Panc1 (cell line): ENCODE measurements around the gene MAST4. TPM values are rescaled to one million over a fixed set of nuclear protein-coding genes. Genes with fewer than 3 reads are reported as not detected.

ENCODE experiments used
- ATAC-seq: fragments of 200-7000 bp; cut with Tn5 transposase; 2 replicates; pipeline ENCODE4 v1.9.1; 2020; ENCODE audit warnings: mild to moderate bottlenecking, moderate library complexity
- BruUV-seq: library from RNA; stranded (reverse); fragments of 400-500 nt; replicated peaks from 2 replicates; lab custom pipeline; 2021; lab: Mats Ljungman, UMichigan
- CTCF ChIA-PET: fragments of 300-600 bp; sonication (Branson Sonifier 250); formaldehyde crosslinking; loops from one replicate; lab custom pipeline; 2022; ENCODE audit warnings: antibody characterized with exemption; lab: Charles Lee
- POLR2A ChIA-PET: fragments of 300-600 bp; sonication (Branson Sonifier 250); formaldehyde crosslinking; loops from one replicate; lab custom pipeline; 2022; ENCODE audit warnings: antibody characterized with exemption; lab: Charles Lee
- DNase-seq: peaks from one replicate; pipeline ENCODE4 v3.0.0-alpha.2; 2010; ENCODE audit warnings: low read depth, low spot score
- H3K27ac ChIP-seq: 2 replicates; pipeline ENCODE4 v1.5.1; 2011; ENCODE audit warnings: mild to moderate bottlenecking, low read length, inconsistent platforms
- H3K27me3 ChIP-seq: fragments of 200-500 bp; sonication (Bioruptor generic); 2 replicates; pipeline ENCODE4 v1.6.0; 2014; ENCODE audit warnings: low read length, inconsistent platforms; ENCODE audit not compliant: control insufficient read depth, insufficient read depth
- H3K36me3 ChIP-seq: fragments of 200-500 bp; sonication (Bioruptor generic); 2 replicates; pipeline ENCODE4 v1.5.1; 2014; ENCODE audit warnings: inconsistent platforms, mild to moderate bottlenecking, low read length, moderate library complexity; ENCODE audit not compliant: control insufficient read depth, insufficient read depth
- H3K4me1 ChIP-seq: 2 replicates; pipeline ENCODE4 v1.5.1; 2011; ENCODE audit warnings: inconsistent platforms, mild to moderate bottlenecking, low read length, moderate library complexity; ENCODE audit not compliant: control insufficient read depth, insufficient read depth
- H3K4me3 ChIP-seq, 2 experiments: 2 replicates each; pipeline ENCODE4 v1.5.1; 2011 to 2012; ENCODE audit warnings: low read depth in 2 of 2, low read length in 2 of 2, mild to moderate bottlenecking in 2 of 2, inconsistent platforms in 1 of 2, moderate library complexity in 1 of 2
- H3K9me3 ChIP-seq: fragments of 200-500 bp; sonication (Bioruptor generic); 2 replicates; pipeline ENCODE4 v1.5.1; 2014; ENCODE audit warnings: low read depth, mild to moderate bottlenecking, inconsistent platforms, low read length, moderate library complexity; ENCODE audit not compliant: control insufficient read depth, insufficient read depth
- CTCF ChIP-seq: fragments of 450-650 bp; IDR thresholded peaks from 2 replicates; pipeline ENCODE4 v1.5.1; 2017; ENCODE audit warnings: mild to moderate bottlenecking
- POLR2AphosphoS5 ChIP-seq: IDR thresholded peaks from 2 replicates; pipeline ENCODE4 v1.6.1; 2012; ENCODE audit warnings: mild to moderate bottlenecking, low read depth, low read length, moderate library complexity
- REST ChIP-seq, 2 experiments: IDR thresholded peaks; 2 replicates each; pipeline ENCODE4 v1.6.1; 2011 to 2012; ENCODE audit warnings: low read depth in 2 of 2, control low read depth in 1 of 2, low read length in 1 of 2, mild to moderate bottlenecking in 1 of 2, moderate library complexity in 1 of 2; ENCODE audit not compliant: insufficient read depth in 1 of 2
- SIN3A ChIP-seq: IDR thresholded peaks from 2 replicates; pipeline ENCODE4 v1.6.1; 2012; ENCODE audit warnings: low read depth, mild to moderate bottlenecking, low read length, moderate library complexity, borderline replicate concordance; ENCODE audit not compliant: insufficient read depth
- TCF7L2 ChIP-seq: IDR thresholded peaks from 2 replicates; pipeline ENCODE4 v1.6.1; 2011; ENCODE audit warnings: mild to moderate bottlenecking, low read depth, low read length, inconsistent platforms
- in situ Hi-C: cut with HindIII; loops from 2 replicates; pipeline ENCODE4 v1.10.0; 2016; ENCODE audit warnings: low sequenced_read_pairs, low pct_unique_long_range_greater_than_20kb
- intact Hi-C: fragments of 100-400 bp; cut with micrococcal nuclease; formaldehyde crosslinking; loops from one replicate; pipeline ENCODE4 v1.10.0; 2022; ENCODE audit not compliant: unreplicated experiment
- total RNA-seq: library from RNA; stranded (reverse); gene quantifications from one replicate; pipeline ENCODE4 v1.2.1, GENCODE V29; 2021; ENCODE audit not compliant: unreplicated experiment

Gene MAST4
- total RNA-seq, 1 experiment from 2014 or later = 1.8 TPM

GRCh38 chr5:66982470-66982869 is 386.3 kb downstream of the MAST4 start:
- intact Hi-C loops = no loop called here
- H3K27me3 ChIP-seq = no peaks in the 10 kb centered on the region; the same call in 1 of the 2 replicates
- ChIA-PET POLR2A (no interaction called here), CTCF (no interaction called here)
- no peak overlapping the region for H3K27ac ChIP-seq
- no peak overlapping the region for H3K4me3 ChIP-seq
- H3K36me3 ChIP-seq = no peaks in the 10 kb centered on the region
- no peak for TF ChIP-seq REST (IDR thresholded peaks at IDR 0.05; ENCODE audit: insufficient read depth in 1 of 2, low read depth in 2 of 2, low read length in 1 of 2)
- no peak for TF ChIP-seq CTCF
- TF ChIP-seq POLR2AphosphoS5 = no peak
- no peak for TF ChIP-seq SIN3A
- no peak for TF ChIP-seq TCF7L2
- ATAC-seq = no peak
- H3K4me1 ChIP-seq = no peaks in the 10 kb centered on the region
- BruUV-seq = no TSS peak
- no peak for DNase-seq
- in situ Hi-C loops = no loop called here
- no peaks in the 10 kb centered on the region for H3K9me3 ChIP-seq

- in situ Hi-C loops = no loop called here
- no peak for TF ChIP-seq TCF7L2
- TF ChIP-seq CTCF = no peak
- TF ChIP-seq REST (IDR thresholded peaks at IDR 0.05; ENCODE audit: insufficient read depth in 1 of 2, low read depth in 2 of 2, low read length in 1 of 2) = no peak
- TF ChIP-seq POLR2AphosphoS5 = no peak
- TF ChIP-seq SIN3A = no peak
- no TSS peak for BruUV-seq
- no peak overlapping the region for H3K27ac ChIP-seq
- DNase-seq (no peak), ATAC-seq (no peak)
- CTCF ChIA-PET = no interaction called here
- intact Hi-C loops = loop anchor here (5.0 kb wide), 1 partner anchor 222 kb away; no protein-coding TSS in a partner anchor
- H3K4me1 ChIP-seq = no peaks in the 10 kb centered on the region
- no peak overlapping the region for H3K4me3 ChIP-seq
- no peaks in the 10 kb centered on the region for H3K9me3 ChIP-seq
- POLR2A ChIA-PET = no interaction called here
- H3K27me3 ChIP-seq = no peaks in the 10 kb centered on the region
- no peaks in the 10 kb centered on the region for H3K36me3 ChIP-seq
These were observed 389.2 kb downstream of the MAST4 start for GRCh38 chr5:66985417-66985816.
